Measurements from ENCODE around the gene METTL15.
"Not testable (repeated sequence)": the region's sequence is repeated elsewhere in the genome, so short reads cannot be mapped to it uniquely, and the experiment has no call there.

The METTL15 gene

GRCh38 chr11:28107750-28108618 lies at the start of gene METTL15, which contains the start of gene KIF18A:
TSS of gene METTL15 (plus strand) at chr11:28108388. CDS start at chr11:28113335, 4,947 bp downstream.
TSS of gene KIF18A (minus strand) at chr11:28108156. CDS start at chr11:28097947, 10,209 bp downstream.
- DNase-seq = peak; percentile 100

GRCh38 chr11:28071305-28071704 lies 36.9 kb upstream of the METTL15 start:
- DNase-seq = no peak

DNA sequence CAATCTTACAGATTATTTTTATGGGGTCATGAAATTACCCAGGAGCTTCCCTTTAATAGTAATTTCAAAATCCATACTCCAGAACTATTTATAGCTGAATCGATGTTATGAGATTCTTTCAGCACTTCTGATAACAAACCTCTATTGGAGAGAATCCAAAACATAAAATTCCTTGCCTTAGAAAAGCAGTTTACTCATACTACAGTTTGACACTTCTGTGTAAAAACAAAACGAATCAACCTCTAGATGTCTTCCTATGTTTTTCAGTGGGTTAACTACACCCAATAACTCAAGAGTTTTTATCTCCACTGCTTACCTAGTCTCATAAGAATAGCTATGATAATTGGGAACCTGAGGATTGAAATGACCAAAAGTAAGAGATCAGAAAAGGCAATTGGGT lies 35.9 kb upstream of the METTL15 start:
- no peak for DNase-seq

GRCh38 chr11:28077521-28077920 lies 30.7 kb upstream of the METTL15 start:
- no peak for DNase-seq

- no peak for DNase-seq
These were observed 25.1 kb upstream of the METTL15 start for GRCh38 chr11:28083118-28083517.

- no peak for DNase-seq
These were observed 21.6 kb upstream of the METTL15 start for GRCh38 chr11:28086569-28086968.

- not testable (repeated sequence) for DNase-seq
These were observed 21.0 kb upstream of the METTL15 start for GRCh38 chr11:28087192-28087591.

DNA sequence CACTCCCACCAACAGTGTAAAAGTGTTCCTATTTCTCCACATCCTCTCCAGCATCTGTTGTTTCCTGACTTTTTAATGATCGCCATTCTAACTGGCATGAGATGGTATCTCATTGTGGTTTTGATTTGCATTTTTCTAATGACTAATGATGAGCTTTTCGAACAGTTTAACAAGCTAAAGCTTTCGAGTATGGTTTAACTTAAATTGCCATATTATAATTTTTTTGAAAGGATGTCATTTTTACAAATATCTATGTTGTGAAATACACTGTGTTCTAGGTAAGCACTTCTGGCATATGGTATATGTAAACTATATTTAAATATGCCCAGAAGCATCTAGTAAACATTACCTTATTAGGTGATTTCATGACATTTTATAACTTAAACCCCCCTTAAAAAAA lies 20.5 kb upstream of the METTL15 start:
- not testable (repeated sequence) for DNase-seq

GRCh38 chr11:28089378-28089777 lies 18.8 kb upstream of the METTL15 start:
- no peak for DNase-seq

DNA sequence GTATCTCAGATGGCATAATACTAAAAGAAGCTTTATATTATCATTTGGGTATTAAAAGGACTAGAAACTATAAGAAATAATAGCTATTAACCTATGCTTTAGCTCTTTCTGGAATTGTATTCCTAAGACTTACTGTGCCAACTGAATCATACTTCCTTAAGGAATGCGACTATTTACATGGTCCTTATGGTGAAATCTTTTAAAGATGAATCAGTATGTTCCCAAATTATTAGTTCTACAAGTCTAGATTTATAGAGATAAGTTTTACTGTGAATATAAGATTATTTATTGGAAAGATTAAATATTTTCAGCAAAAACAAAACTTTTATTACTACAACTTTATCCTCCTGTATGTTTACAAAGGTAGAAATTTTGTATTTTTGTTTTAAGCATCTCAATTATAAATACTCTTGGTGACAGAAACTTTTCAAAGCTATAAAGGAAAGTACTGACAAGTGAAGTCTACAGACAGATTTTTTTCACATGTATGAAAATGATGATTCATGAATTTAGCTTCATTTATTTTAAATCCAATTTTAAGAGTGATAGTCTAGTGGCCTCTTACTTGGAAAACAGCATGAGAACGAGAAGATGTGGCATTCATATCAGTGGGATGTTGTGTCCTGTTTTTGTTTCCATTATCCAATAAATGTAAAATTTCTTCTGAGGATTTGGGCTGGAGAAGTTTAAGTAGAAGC lies 18.0 kb upstream of the METTL15 start:
- no peak for DNase-seq

GRCh38 chr11:28092786-28093185 lies 15.4 kb upstream of the METTL15 start:
- DNase-seq = no peak

GRCh38 chr11:28098257-28098656 lies 9.9 kb upstream of the METTL15 start:
- DNase-seq = no peak

- DNase-seq = no peak
These were observed 8.5 kb upstream of the METTL15 start for GRCh38 chr11:28099715-28100114.

DNA sequence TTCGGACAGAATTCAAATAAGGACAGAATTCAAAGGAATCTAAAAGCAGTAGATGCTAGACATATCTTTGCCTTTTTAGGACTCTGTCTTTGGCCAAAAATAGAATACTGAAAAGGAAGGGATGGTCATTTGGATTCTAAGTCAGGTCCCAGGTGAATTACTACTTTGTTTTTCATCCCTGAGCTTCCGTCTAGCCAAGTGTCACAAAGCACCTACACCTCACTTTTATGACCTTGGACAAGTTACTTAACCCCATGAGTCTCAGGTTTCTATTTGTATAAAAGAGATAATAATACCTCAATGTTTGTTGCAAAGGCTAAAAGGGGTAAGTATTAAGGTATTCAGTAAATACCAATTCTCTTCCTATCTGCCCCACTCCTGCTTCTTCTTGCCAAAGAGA lies 7.5 kb upstream of the METTL15 start:
- DNase-seq = no peak

DNA sequence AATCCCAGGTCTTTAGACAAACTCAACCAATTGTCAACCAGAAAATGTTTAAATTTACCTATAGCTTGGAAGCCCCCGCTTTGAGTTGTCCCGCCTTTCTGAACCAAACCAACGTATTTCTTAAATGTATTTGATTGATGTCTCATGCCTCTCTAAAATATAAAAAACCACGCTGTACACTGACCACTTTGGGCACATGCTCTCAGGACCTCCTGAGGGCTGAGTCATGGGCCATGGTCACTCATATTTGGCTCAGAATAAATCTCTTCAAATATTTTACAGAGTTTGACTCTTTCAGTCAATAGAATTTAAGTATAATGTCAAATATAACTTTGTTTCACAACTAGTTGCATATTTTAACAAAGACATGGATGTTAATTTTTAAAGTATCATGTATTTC lies 5.9 kb upstream of the METTL15 start:
- DNase-seq = not testable (repeated sequence)

- DNase-seq = no peak
These were observed 3.8 kb upstream of the METTL15 start for GRCh38 chr11:28104425-28104824.

GRCh38 chr11:28104984-28105383 lies 3.2 kb upstream of the METTL15 start:
- no peak for DNase-seq

DNA sequence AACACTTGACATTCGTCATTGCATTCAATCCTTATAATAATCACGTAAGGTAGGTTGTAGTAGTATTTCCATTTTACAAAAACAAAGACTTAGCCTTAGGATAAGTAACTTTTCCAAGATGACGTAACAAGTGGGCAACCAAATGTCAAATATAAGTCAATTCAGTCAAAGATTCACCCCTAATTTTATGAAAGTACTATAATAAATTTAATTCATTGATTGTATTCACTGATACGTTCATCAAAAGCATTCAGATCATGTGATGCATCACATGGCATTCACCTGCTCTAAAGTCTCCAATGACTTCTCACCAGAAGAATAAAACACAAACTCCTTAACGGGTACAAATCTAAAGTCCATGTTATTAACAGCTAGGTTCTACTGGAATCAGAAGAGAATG lies 2.3 kb upstream of the METTL15 start:
- no peak for DNase-seq

- no peak for DNase-seq
These were observed 1.7 kb upstream of the METTL15 start for GRCh38 chr11:28106353-28107043.

DNA sequence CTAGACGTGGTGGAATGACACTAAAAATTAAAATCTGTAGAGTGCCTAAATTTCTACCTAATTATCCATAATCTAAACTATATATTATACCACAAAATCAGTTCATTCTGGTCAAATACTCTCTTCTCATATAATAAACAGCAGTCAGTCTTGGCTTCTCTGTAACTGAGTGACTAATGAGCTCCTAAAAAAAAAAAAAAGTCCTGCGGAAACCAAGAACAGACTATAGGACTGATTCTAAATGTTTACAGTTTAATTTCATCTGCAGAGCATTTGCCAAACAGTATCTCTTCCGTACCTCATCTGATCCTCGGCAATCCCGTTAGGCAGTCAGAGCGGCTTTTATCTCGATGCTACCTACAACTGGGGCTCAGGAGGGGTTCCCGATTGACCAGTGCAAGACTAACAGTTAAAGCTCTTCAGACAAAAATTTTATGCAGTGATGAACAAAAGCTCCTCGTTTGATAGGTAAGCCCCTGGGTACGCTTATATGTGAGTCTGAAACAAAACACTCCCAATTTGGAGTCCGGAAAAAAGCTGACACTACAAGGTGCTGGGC lies 918 bp upstream of the METTL15 start:
- no peak for DNase-seq

- no peak for DNase-seq
These were observed 770 bp downstream of the METTL15 start for GRCh38 chr11:28108958-28109357.

DNA sequence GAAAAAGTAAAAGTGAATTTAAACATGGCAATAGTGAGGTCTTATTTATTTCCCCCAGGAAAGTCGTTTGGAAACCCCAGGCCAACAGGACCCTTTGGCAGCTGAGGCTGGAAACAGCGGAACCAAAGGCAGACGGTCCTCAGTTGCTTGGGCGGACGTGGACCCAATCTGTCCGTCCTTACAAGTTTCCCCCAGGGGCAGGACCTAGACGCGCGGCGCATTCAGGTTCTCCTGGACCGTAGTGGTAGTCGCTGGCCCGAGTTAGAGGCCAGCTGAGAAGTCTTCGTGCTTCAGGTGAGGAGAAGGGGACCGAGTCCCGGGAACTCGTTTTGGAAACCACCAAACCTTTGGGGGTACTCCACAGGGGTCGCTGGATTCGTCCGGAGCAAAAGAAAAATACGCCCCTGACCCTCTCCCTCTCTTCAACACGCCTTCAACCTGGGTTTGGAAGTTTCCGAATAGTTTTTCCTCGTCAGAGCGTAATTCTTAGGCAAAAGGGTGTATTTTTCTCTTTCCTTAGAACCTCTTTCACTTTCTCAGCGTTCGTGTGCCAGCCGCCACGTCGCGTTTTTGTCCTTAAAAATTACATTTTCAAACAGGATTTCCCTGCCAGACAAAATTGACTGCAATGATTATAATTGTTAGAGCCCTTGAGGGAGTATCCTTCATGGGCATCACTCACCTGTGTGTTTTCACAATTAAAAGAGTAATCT lies 2.1 kb downstream of the METTL15 start:
- DNase-seq = peak; percentile 81

Data from femur (tissue), 1 donor.